GM18909 (cell line): Measurements from ENCODE around the gene KAT8.
"Not testable (repeated sequence)": the region's sequence is repeated elsewhere in the genome, so short reads cannot be mapped to it uniquely, and the experiment has no call there.

Source experiments
- ATAC-seq: cut with Tn5 transposase; IDR thresholded peaks from one replicate; pipeline ENCODE4 v1.9.1; 2021; ENCODE audit warnings: mild to moderate bottlenecking; ENCODE audit not compliant: unreplicated experiment, poor library complexity

The KAT8 gene

DNA sequence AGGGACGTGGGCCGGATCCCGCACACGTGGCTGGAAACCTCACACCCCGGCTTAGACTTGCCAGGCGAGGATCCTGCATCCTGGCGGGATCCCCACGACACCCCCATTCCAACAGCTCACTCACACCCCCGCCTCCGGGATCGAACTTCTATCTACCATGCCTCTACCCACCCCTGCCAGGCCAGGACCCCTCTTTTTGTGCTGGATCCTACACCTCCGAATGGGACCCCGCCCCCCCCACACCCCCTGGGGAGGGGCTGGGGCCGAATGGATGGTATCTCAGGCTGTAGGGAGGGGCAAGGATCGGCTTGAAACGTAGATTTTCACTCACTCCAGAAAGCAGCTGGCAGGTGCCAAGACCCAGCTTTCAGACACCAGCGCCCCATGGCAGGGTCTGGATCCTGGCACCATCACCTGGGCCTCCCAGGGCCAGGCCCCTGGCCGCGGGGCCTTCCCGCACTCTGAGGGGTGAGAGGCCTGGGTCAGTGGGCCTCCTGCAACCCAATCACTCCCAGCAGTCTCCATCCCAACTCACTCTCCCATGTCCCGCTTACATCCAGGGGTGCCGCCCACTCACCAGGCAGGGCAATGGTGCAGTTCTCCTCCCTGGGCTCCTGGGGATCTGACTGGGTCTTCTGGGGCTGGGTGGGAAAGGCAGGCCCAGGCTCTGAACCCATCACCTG is 25.7 kb downstream of the KAT8 start:
- no peak for ATAC-seq

DNA sequence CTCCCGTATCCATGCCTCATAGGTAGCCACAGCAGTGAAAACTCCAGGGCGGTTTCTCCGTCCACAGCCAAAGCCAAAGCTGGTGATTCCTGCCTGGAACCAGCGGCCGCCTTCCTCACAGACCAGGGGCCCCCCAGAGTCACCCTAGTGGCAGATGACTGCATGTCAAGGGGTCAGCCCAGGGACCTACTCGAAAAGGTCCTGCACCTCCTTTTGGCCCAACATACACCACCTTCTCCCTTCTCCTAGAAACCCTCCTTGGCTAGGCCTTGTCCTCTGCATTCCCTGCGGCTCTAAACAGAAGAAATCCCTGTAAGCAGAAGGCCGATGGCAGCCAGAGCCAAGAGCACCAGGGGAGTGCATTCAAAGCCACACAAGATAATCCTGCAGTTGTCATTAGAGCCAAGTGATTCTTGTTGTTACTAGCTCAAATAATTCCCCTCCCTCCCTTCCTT is 26.3 kb downstream of the KAT8 start:
- ATAC-seq, result no peak

DNA sequence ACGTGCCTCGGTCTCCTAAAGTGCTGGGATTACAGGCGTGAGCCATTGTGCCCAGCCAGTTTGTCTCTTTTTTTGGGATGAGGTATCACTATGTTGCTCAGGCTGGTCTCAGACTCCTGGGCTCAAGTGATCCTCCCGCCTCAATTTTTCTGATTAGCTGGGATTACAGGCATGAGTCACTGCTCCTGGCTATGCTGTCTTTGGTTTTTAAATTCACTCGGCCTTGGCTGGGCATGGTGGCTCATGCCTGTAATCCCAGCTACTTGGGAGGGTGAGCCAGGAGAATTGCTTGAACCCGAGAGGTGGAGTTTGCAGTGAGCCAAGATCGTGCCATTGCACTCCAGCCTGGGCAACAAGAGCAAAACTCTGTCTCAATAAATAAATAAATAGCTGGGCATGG is 27.0 kb downstream of the KAT8 start:
- ATAC-seq, result not testable (repeated sequence)

DNA sequence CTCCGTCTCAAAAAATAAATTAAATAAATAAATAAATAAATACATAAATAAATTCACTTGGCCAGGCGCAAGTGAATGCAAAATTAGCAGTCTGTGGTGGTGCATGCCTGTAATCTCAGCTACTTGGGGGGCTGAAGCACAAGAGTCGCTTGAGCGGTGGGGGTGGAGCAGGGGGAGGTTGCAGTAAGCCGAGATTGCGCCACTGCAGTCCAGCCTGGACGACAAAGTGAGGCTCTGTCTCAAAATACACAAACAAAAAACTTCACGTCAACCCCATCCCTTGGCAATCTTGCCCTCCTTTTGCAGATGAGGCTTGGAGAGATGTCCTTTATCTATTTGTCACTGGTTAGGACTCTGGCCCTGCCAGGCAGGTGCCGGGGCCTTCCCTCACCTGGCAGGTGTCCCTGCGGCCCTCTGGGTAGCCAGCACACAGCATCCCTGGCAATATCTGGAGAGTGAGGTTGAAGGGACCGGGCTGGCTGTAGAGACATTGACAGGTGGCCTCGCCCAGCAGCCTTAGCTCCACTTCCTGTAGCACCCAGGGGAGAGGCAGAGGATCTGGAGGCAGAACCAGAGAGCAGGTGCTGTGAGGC is 28.0 kb downstream of the KAT8 start:
- ATAC-seq, result no peak

DNA sequence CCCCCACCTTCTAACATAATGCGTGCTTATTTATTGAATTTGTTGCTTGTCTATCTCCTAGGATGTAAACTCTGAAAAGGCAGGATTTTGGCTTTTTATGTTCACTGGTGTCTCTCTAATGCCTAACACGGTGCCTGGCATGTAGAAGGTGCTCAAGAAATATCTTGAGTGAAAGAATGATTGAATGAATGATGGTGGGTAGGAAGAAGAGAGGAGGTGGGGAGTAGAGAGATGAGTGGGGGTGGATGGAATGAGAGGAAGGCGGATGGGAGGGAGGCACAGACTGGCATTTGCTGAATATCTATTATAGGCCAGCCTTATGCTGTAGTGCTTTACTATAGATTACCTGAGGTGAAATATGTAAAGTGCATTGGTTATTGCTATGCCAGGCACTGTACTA is 30.1 kb downstream of the KAT8 start:
- no peak for ATAC-seq

DNA sequence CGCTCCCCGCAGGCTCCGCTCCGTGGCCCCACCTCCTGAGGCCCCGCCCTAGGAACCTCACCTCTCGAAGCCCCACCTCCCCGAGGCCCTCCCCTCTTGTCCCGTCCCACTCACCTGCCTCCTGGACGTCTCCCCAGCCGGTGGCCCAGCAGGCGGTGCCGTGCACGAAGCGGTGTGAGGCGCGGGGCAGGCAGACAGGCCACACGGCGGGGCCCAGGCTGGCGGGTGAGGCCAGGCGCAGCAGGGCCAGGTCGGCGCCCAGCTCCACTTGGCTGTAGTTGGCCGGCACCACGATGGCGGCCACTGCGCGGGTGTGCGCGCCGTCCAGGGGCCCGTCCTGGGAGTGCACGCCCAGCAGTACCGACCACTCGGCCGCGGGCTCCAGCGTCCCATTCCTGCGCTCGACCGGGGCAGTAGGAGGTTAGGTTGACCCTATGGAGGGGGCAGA is 30.8 kb downstream of the KAT8 start:
- no peak for ATAC-seq

DNA sequence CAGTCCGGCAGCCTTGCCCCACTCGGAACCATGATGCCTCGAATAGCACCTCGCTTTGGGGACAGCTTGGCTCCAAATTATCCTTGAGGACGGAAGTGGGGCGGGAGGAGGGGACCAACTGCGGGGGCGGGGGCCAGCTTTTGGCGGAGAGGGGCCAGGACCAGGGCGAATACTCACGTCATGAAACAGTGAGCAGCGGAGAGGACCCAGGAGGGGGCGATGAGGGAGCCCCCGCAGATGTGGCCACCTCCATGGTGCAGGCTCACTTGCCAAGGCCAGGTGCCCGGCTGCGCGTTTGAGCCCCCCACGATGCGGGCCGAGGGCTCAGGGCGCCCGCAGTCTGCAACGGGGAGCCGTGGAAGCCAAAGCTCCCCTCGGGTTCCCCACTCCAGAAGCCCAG is 31.4 kb downstream of the KAT8 start:
- no peak for ATAC-seq

DNA sequence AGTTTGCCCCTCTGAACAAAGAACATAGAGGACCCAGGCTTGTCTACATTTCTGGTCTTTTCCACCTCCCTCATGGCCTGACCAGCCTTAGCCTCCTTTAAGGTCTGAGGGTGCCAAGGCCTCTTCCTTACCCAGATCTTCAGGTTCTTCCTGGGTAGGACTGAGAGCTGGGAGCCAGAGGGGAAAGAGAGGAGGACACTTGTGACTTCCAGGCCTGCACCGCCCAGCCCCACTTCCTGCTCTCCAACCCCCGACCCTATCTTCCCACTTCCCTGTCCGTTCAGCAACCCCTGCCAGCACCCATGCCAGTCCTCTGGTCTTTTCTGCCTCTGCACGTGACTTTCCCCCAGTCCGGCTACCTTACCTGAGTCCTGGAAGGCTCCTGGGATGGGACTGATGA is 31.9 kb downstream of the KAT8 start:
- no peak for ATAC-seq

DNA sequence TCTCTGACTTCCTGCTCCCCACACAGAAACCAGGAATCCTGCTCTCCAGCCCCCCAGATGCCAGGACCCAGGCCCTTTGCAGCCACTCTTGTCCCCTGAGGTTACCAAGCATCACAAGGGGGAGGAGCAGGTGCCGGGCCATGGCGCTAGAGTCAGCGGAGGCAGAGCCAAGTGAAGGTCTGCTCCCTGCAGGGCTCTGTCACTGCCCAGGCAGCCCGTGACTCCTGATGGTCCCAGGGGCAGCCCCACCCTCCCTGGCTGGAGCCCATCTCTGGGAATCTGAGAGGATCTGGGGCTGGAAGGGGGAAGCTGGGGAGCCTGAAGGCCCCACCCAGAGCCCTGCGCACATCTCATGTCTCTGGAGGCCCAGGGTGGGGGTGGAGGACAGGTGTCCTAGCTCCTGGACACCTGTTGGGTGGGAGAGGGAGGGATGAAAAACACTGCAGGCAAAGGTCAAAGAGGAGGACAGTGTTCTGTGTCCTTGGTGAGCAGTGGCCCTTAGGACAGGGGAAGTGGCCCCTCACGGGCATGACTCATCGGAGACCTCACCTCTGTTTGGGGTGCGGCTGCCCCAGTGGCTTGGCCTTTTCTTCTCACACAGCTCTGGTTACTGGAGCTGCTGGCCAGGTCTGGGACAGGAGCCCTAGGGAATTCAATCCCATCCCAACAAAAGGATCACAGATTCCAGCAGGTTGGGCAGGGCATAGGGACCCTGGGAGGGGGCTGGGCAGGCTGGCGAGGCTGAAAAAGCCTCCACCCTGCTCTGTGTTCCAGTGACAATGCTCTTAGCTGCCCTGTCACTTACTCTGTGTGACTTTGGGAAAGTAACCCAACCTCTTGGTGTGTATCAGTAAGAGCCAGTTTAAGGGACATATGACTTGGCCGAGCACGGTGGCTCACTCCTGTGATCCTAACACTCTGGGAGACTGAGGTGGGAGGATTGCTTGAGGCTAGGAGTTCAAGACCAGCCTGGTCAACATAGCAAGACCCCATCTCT is 32.7 kb downstream of the KAT8 start, which contains the start of gene PRSS36:
TSS of gene PRSS36 (minus strand) at position 173 of the 997 bp plus-strand sequence. CDS start at position 142, 31 bp downstream.
- ATAC-seq, result no peak

DNA sequence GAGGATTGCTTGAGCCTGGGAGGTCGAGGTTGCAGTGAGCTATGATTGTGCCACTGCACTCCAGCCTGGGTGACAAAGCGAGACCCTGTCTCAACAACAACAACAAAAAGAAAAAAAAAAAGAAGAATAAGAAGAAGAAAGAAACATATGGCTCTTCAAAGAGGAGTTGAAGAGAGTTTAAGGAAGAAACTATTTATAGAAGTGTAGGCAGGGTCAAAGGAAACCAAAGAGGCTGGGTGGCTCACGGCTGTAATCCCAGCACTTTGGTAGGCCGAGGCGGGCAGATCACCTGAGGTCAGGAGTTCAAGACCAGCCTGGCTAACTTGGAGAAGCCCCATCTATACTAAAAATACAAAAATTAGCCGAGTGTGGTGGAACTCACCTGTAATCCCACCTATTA is 33.5 kb downstream of the KAT8 start:
- ATAC-seq, result not testable (repeated sequence)

DNA sequence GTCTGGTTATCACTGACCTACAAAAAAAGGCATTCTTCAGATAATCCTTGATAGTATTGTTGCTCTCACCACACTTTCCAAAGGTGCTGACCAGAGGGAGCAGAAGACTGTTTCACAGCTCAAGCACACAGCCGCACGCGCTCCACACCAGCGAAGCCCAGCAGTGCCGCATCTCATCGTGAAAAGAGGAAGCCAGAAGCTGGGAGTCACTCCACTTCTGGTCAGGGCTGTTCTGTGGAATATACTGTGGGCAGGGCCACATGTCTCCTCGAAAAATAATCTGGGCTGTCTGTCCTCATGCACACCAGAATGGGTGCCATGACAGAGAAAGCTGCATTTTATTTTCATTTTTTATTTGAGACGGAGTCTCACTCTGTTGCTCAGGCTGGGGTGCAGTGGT is 39.7 kb downstream of the KAT8 start:
- ATAC-seq, result no peak

DNA sequence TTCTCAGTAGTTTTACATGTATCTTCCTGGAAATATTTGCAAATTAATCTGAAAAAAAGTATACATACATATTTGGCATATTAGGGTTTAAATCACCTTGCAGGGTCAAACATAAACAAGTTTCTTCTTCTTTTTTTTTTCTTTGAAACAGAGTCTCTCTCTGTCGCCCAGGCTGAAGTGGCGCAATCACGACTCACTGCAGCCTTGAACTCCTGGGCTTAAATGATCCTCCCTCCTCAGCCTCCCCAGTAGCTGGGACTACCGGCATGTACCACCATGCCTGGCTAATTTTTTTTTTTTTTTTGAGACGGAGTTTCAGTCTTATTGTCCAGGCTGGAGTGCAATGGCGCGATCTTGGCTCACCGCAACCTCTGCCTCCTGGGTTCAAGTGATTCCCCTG is 49.9 kb downstream of the KAT8 start:
- no peak for ATAC-seq

DNA sequence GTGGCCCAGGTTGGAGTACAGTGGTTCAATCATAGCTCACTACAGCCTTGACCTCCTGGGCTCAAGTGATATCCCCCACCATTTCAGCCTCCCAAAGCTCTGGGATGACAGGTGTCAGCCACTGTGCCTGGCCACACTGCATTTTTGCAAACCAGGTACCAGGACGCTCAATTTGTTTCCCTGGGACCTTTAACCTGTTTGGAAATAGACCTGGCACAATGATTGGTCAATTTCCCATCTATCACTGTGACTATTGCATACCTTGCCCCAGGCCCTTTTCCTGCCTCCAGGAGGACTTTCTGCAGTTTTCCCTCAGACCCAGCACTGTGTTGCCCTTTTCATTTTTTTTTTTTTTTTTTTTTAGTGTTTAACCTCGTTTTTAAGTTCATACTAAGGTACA is 51.4 kb downstream of the KAT8 start:
- ATAC-seq, result no peak

DNA sequence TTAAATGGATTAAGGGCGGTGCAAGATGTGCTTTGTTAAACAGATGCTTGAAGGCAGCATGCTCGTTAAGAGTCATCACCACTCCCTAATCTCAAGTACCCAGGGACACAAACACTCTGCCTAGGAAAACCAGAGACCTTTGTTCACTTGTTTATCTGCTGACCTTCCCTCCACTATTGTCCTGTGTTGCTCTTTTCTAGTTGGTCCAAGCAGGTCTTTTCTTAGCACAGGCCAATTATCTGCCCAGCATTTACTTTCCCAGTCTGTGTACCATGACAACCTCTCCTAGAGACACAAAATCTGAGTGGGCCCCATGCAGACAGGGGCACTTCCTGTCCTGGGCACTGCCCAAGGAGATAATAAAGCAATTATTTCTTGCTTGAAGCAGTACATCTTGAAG is 52.6 kb downstream of the KAT8 start:
- not testable (repeated sequence) for ATAC-seq

DNA sequence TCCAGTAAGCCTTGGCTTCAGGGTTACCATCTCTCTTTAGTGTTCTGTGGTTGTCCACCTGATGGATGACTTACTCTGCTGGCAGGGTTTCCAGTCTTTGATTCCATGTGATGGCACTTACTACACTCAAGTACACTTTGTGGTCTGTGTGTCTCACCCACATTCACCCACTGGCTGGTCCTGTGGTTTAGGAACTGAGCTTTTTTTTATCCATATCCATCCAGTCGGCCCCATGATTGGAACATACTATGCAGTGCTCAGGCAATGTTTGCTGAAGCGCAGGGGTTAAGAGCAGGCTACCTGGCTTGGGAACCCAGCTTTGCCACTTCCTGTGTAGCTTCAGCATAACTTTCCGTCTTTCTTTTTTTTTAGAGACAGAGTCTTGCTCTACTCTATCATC is 59.7 kb downstream of the KAT8 start:
- ATAC-seq, result no peak

DNA sequence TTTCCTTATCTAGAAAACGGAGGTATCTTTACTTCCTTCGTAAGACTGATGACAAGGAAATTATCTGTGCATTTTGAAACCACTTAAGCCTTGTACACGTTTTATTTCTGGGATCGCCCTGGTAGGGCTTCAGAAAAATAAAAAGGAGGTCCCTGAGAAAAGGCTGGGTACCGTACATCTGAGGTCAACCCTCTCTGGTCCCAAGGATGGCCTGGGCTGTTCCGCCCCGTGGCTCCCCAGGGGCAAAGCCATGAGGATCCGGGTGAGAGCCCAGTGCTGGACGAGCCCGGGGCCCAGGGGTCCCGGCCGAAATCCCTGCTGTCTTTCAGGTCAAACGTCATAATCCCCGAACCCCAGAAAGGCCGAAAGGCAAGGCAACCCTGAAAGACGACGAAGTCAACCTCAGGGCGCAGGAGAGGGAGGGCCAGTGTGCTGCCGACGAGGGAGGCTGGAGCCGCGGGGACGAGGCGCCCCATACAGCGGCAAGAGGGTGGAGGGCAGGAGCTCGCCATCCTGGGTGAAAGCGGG is 61.8 kb downstream of the KAT8 start:
- peak; percentile 1 for ATAC-seq

DNA sequence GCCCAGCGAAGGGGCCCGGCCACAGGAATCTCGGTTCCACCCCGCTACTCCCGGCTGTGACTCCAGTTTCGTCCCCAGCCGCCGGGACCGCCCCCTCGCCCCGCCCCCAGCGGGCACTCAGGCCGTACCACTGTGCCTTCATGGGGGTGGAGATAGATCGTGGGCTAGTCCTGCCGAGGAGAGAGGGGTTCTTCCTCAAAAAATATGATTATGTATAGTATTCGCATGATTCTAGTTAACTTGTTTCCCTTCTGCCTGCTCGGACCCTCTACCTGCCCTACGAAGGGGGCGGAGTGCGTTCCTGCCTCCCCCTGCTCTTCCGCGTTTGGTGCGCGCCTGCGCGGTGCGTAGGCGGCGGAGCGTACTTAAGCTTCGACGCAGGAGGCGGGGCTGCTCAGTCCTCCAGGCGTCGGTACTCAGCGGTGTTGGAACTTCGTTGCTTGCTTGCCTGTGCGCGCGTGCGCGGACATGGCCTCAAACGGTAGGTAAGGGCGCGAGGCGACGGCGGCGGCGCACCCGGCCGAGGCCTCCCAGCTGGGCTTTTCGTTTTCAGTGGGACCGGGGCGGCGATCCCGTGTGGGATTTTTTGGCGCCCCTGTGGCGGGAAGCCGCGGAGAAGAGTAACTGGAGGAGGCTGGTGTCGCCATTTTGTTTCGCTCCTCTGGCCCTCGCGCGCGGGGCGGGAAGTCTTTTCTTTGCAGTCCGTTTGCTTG is 62.4 kb downstream of the KAT8 start, which contains the start of gene FUS:
TSS of gene FUS (plus strand) at position 393 of the 713 bp plus-strand sequence. CDS start at position 469, 76 bp downstream.
- ATAC-seq, result peak; percentile 63
